Neural cell (in vitro differentiated cells): ENCODE results near the gene SPEF1. TPM values are rescaled to one million over a fixed set of nuclear protein-coding genes. Genes with fewer than 3 reads are reported as not detected.

Experiments
- H2AFZ ChIP-seq: fragments of 200-600, 300-800 bp; sonication (generic), shearing (Covaris generic); 2 replicates; pipeline ENCODE4 v1.6.0; 2014; ENCODE audit warnings: low read depth, mild to moderate bottlenecking, antibody characterized with exemption, low read length, moderate library complexity
- H3F3A ChIP-seq: fragments of 200-600 bp; shearing (Covaris generic); 2 replicates; pipeline ENCODE4 v1.6.1; 2016; ENCODE audit warnings: mild to moderate bottlenecking, moderate library complexity, mixed read lengths, antibody characterized with exemption, low read length; ENCODE audit not compliant: insufficient read depth, poor library complexity, severe bottlenecking
- H3K27ac ChIP-seq: fragments of 200-600, 300-800 bp; sonication (generic), shearing (Covaris generic); 2 replicates; pipeline ENCODE4 v1.5.1; 2014; ENCODE audit warnings: mild to moderate bottlenecking, low read length, moderate library complexity
- H3K27me3 ChIP-seq: fragments of 300-800, 200-600 bp; sonication (generic), shearing (Covaris generic); 2 replicates; pipeline ENCODE4 v1.6.0; 2014; ENCODE audit warnings: mild to moderate bottlenecking, low read depth, low read length, moderate library complexity; ENCODE audit not compliant: insufficient read depth
- H3K36me3 ChIP-seq: fragments of 300-800, 200-600 bp; sonication (generic), shearing (Covaris generic); 2 replicates; pipeline ENCODE4 v1.5.1; 2014; ENCODE audit warnings: mild to moderate bottlenecking, antibody characterized with exemption, low read length, moderate library complexity; ENCODE audit not compliant: insufficient read depth
- H3K4me2 ChIP-seq: fragments of 300-800, 200-600 bp; sonication (generic), shearing (Covaris generic); 2 replicates; pipeline ENCODE4 v1.6.0; 2014; ENCODE audit warnings: mild to moderate bottlenecking, low read length
- H3K4me3 ChIP-seq: fragments of 300-800, 200-600 bp; sonication (generic), shearing (Covaris generic); 2 replicates; pipeline ENCODE4 v1.5.1; 2014; ENCODE audit warnings: mild to moderate bottlenecking, low read length, moderate library complexity
- H3K79me2 ChIP-seq: fragments of 200-600 bp; shearing (Covaris generic); replicated peaks from 2 replicates; pipeline ENCODE4 v1.6.0; 2014; ENCODE audit warnings: mild to moderate bottlenecking, low read length, moderate library complexity; ENCODE audit not compliant: insufficient read depth
- H3K9ac ChIP-seq: fragments of 300-800, 200-600 bp; sonication (generic), shearing (Covaris generic); 2 replicates; pipeline ENCODE4 v1.6.1; 2016; ENCODE audit warnings: mild to moderate bottlenecking, low read length, mixed read lengths
- H3K9me2 ChIP-seq: fragments of 200-600 bp; shearing (Covaris generic); 2 replicates; pipeline ENCODE4 v1.6.1; 2016; ENCODE audit warnings: mild to moderate bottlenecking, low read length, mixed read lengths; ENCODE audit not compliant: insufficient read depth
- H3K9me3 ChIP-seq: fragments of 200-600, 300-800 bp; sonication (generic), shearing (Covaris generic); 2 replicates; pipeline ENCODE4 v1.6.1; 2016; ENCODE audit warnings: mild to moderate bottlenecking, mixed run types, low read length, moderate library complexity, mixed read lengths
- H4K20me1 ChIP-seq: fragments of 200-600 bp; shearing (Covaris generic); 2 replicates; pipeline ENCODE4 v1.6.1; 2016; ENCODE audit warnings: mild to moderate bottlenecking, mixed run types; ENCODE audit not compliant: insufficient read depth
- CTCF ChIP-seq: fragments of 450-650 bp; IDR thresholded peaks from 2 replicates; pipeline ENCODE4 v1.5.1; 2014; ENCODE audit warnings: antibody characterized with exemption, mild to moderate bottlenecking, moderate library complexity; ENCODE audit not compliant: poor library complexity, severe bottlenecking
- EP300 ChIP-seq: fragments of 450-650 bp; conservative IDR thresholded peaks from 2 replicates; pipeline ENCODE4 v1.6.1; 2014; ENCODE audit warnings: antibody characterized with exemption, mild to moderate bottlenecking, moderate library complexity; ENCODE audit not compliant: poor library complexity, severe bottlenecking
- EZH2 ChIP-seq: fragments of 200-600, 300-800 bp; shearing (Covaris generic), sonication (generic); IDR thresholded peaks from 2 replicates; pipeline ENCODE4 v1.6.1; 2014; ENCODE audit warnings: antibody characterized with exemption, low read length, borderline replicate concordance, mild to moderate bottlenecking; ENCODE audit not compliant: insufficient read depth, poor library complexity, severe bottlenecking
- MXI1 ChIP-seq: fragments of 450-650 bp; conservative IDR thresholded peaks from 2 replicates; pipeline ENCODE4 v1.6.1; 2014; ENCODE audit warnings: antibody characterized with exemption, mild to moderate bottlenecking; ENCODE audit not compliant: poor library complexity, severe bottlenecking
- POLR2AphosphoS5 ChIP-seq: IDR thresholded peaks from 2 replicates; pipeline ENCODE4 v1.6.1; 2012
- RAD21 ChIP-seq: fragments of 450-650 bp; conservative IDR thresholded peaks from 2 replicates; pipeline ENCODE4 v1.6.1; 2014; ENCODE audit warnings: antibody characterized with exemption, mild to moderate bottlenecking, moderate library complexity
- REST ChIP-seq: IDR thresholded peaks from 2 replicates; pipeline ENCODE4 v1.6.1; 2012; ENCODE audit warnings: borderline replicate concordance
- SMC3 ChIP-seq: fragments of 450-650 bp; conservative IDR thresholded peaks from 2 replicates; pipeline ENCODE4 v1.6.1; 2014; ENCODE audit warnings: antibody characterized with exemption, mild to moderate bottlenecking, moderate library complexity; ENCODE audit not compliant: poor library complexity
- TAF1 ChIP-seq: IDR thresholded peaks from 2 replicates; pipeline ENCODE4 v1.6.1; 2012; ENCODE audit warnings: low read depth
- polyA plus RNA-seq: library from polyadenylated mRNA; depleted of rRNA; stranded (reverse); fragments of >200 nt; gene quantifications from 2 replicates; pipeline ENCODE4 v1.2.3, GENCODE V29; 2014

Gene SPEF1
- polyA plus RNA-seq, 1 donor from 2014 or later: 0.58 TPM

GRCh38 chr20:3763671-3764601 lies 17.3 kb downstream of the SPEF1 start:
- Histone ChIP-seq H3K9me3 (no peaks in the 10 kb centered on the region), H3K27me3 (no peaks in the 10 kb centered on the region), H3K79me2 (peaks cover 20% of the 10 kb centered on the region), H3K9me2 (no peaks in the 10 kb centered on the region), H3K4me3 (no peak overlapping the region), H3K4me2 (no peak overlapping the region), H3F3A (no peaks in the 10 kb centered on the region), H2AFZ (no peak overlapping the region), H3K9ac (no peak overlapping the region), H4K20me1 (no peaks in the 10 kb centered on the region), H3K36me3 (no peaks in the 10 kb centered on the region), H3K27ac (no peak overlapping the region)
- TF ChIP-seq SMC3 (no peak), EP300 (no peak), EZH2 (no peak), CTCF (no peak), TAF1 (no peak), REST (no peak), RAD21 (no peak), POLR2AphosphoS5 (no peak), MXI1 (no peak)

GRCh38 chr20:3760655-3761348 lies 20.4 kb downstream of the SPEF1 start:
- H3K9ac ChIP-seq: no peak overlapping the region
- no peaks in the 10 kb centered on the region for H3K36me3 ChIP-seq
- H3K9me2 ChIP-seq: no peaks in the 10 kb centered on the region
- no peak overlapping the region for H2AFZ ChIP-seq
- H3K27me3 ChIP-seq: no peaks in the 10 kb centered on the region
- H3K27ac ChIP-seq: no peak overlapping the region
- TF ChIP-seq MXI1 (no peak), TAF1 (no peak), SMC3 (no peak), REST (no peak), RAD21 (no peak), CTCF (no peak), EP300 (no peak), EZH2 (no peak), POLR2AphosphoS5 (no peak)
- H3F3A ChIP-seq: no peaks in the 10 kb centered on the region
- no peaks in the 10 kb centered on the region for H4K20me1 ChIP-seq
- H3K79me2 ChIP-seq: peaks cover 6% of the 10 kb centered on the region
- no peak overlapping the region for H3K4me3 ChIP-seq
- no peaks in the 10 kb centered on the region for H3K9me3 ChIP-seq
- H3K4me2 ChIP-seq: no peak overlapping the region
